HG03060 (cell line): ENCODE measurements around the gene CHD5.
"Not testable (repeated sequence)": the region's sequence is repeated elsewhere in the genome, so short reads cannot be mapped to it uniquely, and the experiment has no call there.

Source experiments
- ATAC-seq: cut with Tn5 transposase; IDR thresholded peaks from one replicate; pipeline ENCODE4 v1.9.1; 2021; ENCODE audit warnings: low read depth, moderate number of reproducible peaks; ENCODE audit not compliant: unreplicated experiment

The CHD5 gene

DNA sequence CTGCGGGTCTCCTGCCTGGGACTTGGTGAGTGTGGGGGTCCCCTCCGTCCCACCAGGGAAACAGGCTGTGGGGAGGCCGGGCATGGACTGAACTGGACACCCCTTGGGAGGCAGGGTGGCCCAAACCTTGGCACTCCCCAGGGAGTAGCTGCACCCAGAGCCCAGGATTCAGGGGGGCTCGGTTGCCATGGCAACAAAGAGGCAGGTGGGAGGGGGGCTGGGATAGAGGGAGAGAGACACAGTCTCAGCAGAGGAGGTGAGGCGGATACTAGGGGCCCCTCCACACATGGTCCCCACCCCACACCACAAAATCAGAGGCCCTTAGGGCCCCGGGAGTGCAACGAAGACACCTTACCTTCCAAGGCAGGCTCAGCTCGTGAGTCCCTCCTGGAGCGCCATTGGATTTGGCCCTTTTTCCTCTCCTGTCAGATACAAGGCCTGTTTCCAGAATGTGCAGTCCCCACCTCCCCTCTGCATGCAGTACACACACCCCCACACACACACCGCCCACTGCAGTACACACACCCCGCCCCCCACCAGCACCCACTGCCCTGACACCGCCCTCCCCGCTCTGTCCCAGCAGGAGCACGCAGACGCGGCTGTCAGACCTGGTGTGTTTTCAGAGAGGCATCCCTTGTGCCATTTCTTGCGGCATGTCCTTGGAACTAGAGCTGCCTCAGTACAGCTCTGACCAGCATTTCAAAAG is 107.2 kb downstream of the CHD5 start:
- ATAC-seq = no peak

- no peak for ATAC-seq
Measured at GRCh38 chr1:6071219-6071618, 108.9 kb downstream of the CHD5 start.

DNA sequence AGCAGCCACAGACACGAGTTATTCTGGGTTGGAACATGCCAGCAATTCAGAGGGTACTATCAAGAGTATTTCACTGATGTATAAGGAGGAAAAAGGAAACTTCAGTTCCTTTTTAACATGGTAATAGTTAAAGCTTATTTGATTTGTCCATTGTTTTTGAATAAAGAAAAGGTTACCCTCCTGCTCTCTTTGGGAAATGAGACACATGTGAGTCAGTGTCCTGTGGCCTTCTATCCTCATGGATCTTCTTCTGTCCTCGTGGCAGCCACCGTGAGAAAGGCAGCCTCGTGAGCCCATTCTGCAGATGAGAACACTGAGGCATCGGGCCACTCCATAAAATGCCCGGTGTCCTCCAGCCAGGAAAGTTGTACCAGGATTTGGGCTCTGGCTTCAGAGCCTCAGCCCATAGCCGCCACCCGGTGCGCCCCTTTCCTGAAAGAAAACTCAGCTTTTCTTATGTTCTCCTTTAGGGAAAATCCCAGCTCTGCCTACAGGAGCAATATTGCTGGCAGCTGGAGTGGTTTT is 109.6 kb downstream of the CHD5 start:
- ATAC-seq = no peak

- no peak for ATAC-seq
Measured at GRCh38 chr1:6069573-6069972, 110.5 kb downstream of the CHD5 start.

GRCh38 chr1:6068932-6069331 is 111.2 kb downstream of the CHD5 start:
- no peak for ATAC-seq

- ATAC-seq = no peak
Measured at GRCh38 chr1:6068073-6068472, 112.0 kb downstream of the CHD5 start.

GRCh38 chr1:6066680-6067079 is 113.4 kb downstream of the CHD5 start:
- no peak for ATAC-seq

GRCh38 chr1:6065093-6065858 is 114.8 kb downstream of the CHD5 start:
- ATAC-seq = no peak

DNA sequence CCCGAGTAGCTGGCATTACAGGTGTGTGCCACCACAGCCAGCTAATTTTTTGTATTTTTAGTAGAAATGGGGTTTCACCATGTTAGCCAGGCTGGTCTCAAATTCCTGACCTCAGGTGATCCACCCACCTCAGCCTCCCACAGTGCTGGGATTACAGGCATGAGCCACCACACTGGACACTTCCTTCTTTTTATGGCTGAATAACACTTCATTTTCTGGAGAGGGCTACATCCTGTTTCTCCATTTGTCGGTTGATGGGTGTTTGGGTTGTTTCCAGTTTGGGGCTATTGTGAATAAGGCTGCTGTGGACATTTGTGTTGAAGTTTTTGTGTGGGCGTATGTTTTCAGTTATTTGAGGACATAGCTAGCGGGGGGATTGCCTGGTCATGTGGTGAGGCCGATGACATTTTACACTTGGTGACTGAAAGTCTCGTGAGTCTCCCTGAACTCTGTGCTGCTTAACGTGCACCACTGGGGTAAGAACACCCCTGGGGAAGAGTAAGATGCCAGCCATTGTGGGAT is 116.5 kb downstream of the CHD5 start:
- not testable (repeated sequence) for ATAC-seq

DNA sequence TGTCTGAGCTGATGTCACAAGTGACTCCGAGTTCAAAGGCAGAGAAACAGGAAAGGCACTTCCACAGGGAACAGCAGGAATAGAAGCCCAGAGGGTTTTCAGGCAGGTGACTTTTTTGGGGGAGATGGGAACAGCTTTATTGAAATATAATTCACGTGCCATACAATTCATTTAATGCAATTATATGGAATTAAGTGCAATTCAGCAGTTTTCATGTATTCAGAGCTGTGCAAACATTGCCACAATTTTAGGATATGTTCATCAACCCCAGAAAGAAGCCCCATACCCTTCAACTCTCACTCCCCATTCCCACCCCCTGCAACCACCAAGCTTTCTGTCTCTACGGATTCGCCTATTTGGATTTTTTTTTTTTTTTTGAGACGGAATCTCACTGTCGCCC is 117.5 kb downstream of the CHD5 start:
- ATAC-seq = no peak

DNA sequence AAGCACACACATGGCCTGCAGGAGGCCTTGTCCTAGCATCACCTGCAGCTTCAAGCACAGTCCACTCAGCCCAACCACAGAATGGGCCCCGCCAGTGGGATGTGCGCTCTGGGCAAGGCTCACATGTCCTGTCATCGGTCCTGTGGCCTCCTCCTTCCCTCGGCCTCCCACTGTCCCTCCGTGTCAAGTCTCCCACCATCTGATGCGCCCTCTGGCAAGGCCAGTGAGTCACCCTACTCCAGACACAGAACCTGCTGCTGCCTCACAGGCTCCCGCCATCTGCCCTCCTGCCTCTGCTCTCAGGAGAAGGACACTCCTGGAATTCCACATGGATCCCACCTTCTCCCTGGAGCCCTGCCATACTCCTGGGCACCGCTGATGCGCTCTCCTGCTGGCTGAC is 120.3 kb downstream of the CHD5 start:
- ATAC-seq = no peak

GRCh38 chr1:6057170-6057845 is 122.8 kb downstream of the CHD5 start:
- ATAC-seq = no peak

DNA sequence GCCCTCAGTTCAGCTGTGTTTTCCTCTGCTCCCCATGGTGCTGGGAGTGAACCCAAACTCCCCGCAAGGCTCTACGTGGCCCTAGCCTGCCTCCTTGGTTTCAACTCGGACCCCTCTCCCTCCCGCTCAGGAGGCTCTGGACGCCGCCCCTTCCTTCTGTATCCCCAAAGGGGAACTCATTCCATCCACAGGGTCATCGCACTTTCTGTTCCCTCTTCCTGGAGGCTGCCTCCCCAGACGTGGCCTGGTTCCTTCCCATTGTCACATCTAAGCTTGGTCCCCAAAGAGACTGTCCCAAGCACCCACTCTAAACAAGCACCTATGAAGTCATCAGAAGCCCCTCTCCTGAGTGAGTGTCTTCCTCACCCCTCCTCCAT is 123.6 kb downstream of the CHD5 start:
- ATAC-seq = no peak

GRCh38 chr1:6054596-6054995 is 125.5 kb downstream of the CHD5 start:
- no peak for ATAC-seq

DNA sequence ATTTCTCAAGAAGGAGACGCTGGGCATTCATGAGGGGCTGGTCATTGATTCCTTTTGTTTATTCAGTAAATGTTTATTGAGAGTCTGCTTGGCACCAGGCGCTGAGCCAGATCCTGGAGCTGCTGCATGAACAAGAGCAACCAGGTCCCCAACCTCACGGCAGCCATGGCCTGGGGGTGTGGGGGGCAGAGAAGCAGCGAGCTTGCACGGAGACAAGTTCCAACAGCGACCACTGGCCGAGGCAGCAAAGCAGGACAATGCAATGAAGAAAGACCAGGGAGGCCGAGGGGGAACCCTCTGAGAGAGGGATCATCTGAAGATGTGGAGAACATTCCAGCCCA is 126.9 kb downstream of the CHD5 start:
- ATAC-seq = no peak

DNA sequence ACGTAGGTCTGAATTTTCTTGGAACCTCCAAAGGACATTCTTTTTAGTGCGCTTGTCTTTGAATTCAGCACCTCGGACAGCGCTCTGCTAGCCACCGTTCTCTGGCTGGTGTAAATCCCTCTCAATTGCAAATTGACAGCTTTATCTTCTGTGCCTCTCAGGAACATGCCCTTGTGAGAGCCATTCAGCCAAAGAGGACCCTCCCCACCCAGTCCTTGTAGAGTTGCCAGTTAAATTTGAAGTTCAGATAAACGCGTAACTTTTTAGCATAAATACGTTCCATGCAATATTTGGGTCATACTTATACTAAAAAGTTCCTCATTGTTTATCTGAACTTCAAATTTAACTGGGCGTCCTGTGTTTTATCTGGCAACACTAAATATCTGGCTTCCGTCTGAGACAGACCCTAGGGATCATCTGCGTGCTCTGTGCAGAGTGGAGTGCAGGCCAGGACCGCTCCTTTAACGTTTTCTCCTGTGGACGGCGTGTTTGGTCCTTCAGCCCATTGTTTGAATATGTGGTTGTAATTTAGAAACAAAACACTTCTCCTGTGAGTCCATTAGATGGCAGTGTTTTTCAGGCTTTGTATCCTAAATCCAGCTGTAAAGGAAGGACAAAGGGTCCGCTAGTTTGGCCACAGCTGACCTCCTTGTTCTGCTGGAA is 127.4 kb downstream of the CHD5 start:
- ATAC-seq = no peak
